ENCODE measurements around the gene S1PR1.

DNA sequence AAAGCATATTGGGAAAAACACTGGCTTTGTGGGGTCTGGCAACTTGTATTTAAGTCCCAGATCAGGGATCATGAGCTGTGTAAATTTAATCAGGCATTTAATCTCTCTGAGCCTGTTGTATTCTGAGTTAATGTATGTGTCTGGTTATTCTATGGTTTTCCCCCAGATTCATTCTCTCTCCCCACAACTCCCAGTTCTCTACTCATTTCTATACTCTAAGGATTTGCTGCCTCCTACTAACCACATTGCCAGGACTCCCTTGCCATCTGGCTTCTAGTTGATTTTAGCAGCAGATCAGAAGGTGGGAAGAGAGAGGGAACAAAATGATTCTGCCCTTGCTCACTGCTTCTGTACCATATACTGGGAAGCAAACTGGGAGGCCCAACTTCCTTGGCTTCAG lies 31.4 kb upstream of the S1PR1 start:
- no peak for TF ChIP-seq POLR2AphosphoS5 (IDR thresholded peaks at IDR 0.05; ENCODE audit: low read depth, low read length)
- TF ChIP-seq, protein P1, sequence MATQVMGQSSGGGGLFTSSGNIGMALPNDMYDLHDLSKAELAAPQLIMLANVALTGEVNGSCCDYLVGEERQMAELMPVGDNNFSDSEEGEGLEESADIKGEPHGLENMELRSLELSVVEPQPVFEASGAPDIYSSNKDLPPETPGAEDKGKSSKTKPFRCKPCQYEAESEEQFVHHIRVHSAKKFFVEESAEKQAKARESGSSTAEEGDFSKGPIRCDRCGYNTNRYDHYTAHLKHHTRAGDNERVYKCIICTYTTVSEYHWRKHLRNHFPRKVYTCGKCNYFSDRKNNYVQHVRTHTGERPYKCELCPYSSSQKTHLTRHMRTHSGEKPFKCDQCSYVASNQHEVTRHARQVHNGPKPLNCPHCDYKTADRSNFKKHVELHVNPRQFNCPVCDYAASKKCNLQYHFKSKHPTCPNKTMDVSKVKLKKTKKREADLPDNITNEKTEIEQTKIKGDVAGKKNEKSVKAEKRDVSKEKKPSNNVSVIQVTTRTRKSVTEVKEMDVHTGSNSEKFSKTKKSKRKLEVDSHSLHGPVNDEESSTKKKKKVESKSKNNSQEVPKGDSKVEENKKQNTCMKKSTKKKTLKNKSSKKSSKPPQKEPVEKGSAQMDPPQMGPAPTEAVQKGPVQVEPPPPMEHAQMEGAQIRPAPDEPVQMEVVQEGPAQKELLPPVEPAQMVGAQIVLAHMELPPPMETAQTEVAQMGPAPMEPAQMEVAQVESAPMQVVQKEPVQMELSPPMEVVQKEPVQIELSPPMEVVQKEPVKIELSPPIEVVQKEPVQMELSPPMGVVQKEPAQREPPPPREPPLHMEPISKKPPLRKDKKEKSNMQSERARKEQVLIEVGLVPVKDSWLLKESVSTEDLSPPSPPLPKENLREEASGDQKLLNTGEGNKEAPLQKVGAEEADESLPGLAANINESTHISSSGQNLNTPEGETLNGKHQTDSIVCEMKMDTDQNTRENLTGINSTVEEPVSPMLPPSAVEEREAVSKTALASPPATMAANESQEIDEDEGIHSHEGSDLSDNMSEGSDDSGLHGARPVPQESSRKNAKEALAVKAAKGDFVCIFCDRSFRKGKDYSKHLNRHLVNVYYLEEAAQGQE (IDR thresholded peaks at IDR 0.05; ENCODE audit: insufficient read depth in 1 of 2, low read depth in 2 of 2, low read length in 2 of 2): no peak
- no peak for TF ChIP-seq TAF1 (IDR thresholded peaks at IDR 0.05; ENCODE audit: borderline replicate concordance, insufficient read depth, low read length)
- no peak for TF ChIP-seq FOXP2 (optimal IDR thresholded peaks at IDR 0.05; ENCODE audit: borderline replicate concordance, extremely low read depth, extremely low read length, insufficient read depth)
